Body of pancreas (tissue), 4 donors: Measurements from ENCODE around the gene RETREG1.

ENCODE experiments used
- CTCF ChIP-seq, 7 experiments: fragments of 450-650 bp in 4 of 7; fragments of 200-600 bp in 3 of 7; sonication (generic) in 3 of 7; IDR thresholded peaks; one replicate each; pipeline ENCODE4 v1.5.1; 2016 to 2019; ENCODE audit warnings: antibody characterized with exemption in 7 of 7
- POLR2A ChIP-seq, 3 donors: fragments of 450-650 bp; IDR thresholded peaks; one replicate each; pipeline ENCODE4 v1.6.1; 2016; ENCODE audit warnings: antibody characterized with exemption in 3 of 3, mild to moderate bottlenecking in 2 of 3

- TF ChIP-seq POLR2A (IDR thresholded peaks at IDR 0.05) = no peak
- TF ChIP-seq CTCF (IDR thresholded peaks at IDR 0.05) = no peak
Measured at GRCh38 chr5:16554110-16554509, 62.7 kb downstream of the RETREG1 start.
